MM.1S (cell line): ENCODE results near the gene EP400.

Experiments
- DNase-seq: peaks from one replicate; pipeline ENCODE4 v3.0.0-alpha.2; 2015
- H2AFZ ChIP-seq: fragments of 300-600 bp; sonication (generic); 2 replicates; pipeline ENCODE4 v1.6.0; 2016; ENCODE audit warnings: antibody characterized with exemption, low read length
- H3F3A ChIP-seq: fragments of 300-600 bp; sonication (generic); 2 replicates; pipeline ENCODE4 v1.6.1; 2016; ENCODE audit warnings: mild to moderate bottlenecking, antibody characterized with exemption, low read length, moderate library complexity, mixed read lengths; ENCODE audit not compliant: insufficient read depth
- H3K27ac ChIP-seq: fragments of 300-600 bp; sonication (generic); 2 replicates; pipeline ENCODE4 v1.5.1; 2016; ENCODE audit warnings: mild to moderate bottlenecking, low read length
- H3K27me3 ChIP-seq: fragments of 300-600 bp; sonication (generic); replicated peaks from 2 replicates; pipeline ENCODE4 v1.6.0; 2016; ENCODE audit warnings: low read length; ENCODE audit not compliant: insufficient read depth
- H3K36me3 ChIP-seq: fragments of 300-600 bp; sonication (generic); replicated peaks from 2 replicates; pipeline ENCODE4 v1.6.1; 2016; ENCODE audit warnings: mild to moderate bottlenecking, low read length, mixed read lengths; ENCODE audit not compliant: insufficient read depth
- H3K4me1 ChIP-seq: fragments of 300-600 bp; sonication (generic); 2 replicates; pipeline ENCODE4 v1.6.1; 2016; ENCODE audit warnings: low read length, mixed read lengths
- H3K4me2 ChIP-seq: fragments of 300-600 bp; sonication (generic); 2 replicates; pipeline ENCODE4 v1.6.0; 2016; ENCODE audit warnings: low read depth, low read length
- H3K4me3 ChIP-seq: fragments of 300-600 bp; sonication (generic); 2 replicates; pipeline ENCODE4 v1.5.1; 2016; ENCODE audit warnings: low read length, mixed read lengths
- H3K79me2 ChIP-seq: fragments of 300-600 bp; sonication (generic); 2 replicates; pipeline ENCODE4 v1.6.1; 2016; ENCODE audit warnings: mixed run types, low read length, mixed read lengths
- H3K9ac ChIP-seq: fragments of 300-600 bp; sonication (generic); 2 replicates; pipeline ENCODE4 v1.6.1; 2016; ENCODE audit warnings: low read length, mixed read lengths
- H3K9me2 ChIP-seq: fragments of 300-600 bp; sonication (generic); replicated peaks from 2 replicates; pipeline ENCODE4 v1.6.1; 2016; ENCODE audit warnings: mild to moderate bottlenecking, low read length, mixed read lengths; ENCODE audit not compliant: insufficient read depth
- H3K9me3 ChIP-seq: fragments of 300-600 bp; sonication (generic); replicated peaks from 2 replicates; pipeline ENCODE4 v1.6.1; 2016; ENCODE audit warnings: mild to moderate bottlenecking, low read length, mixed read lengths; ENCODE audit not compliant: insufficient read depth
- H4K20me1 ChIP-seq: fragments of 300-600 bp; sonication (generic); 2 replicates; pipeline ENCODE4 v1.6.1; 2016; ENCODE audit warnings: mild to moderate bottlenecking, low read length, moderate library complexity, mixed read lengths; ENCODE audit not compliant: insufficient read depth
- EZH2 ChIP-seq: fragments of 300-600 bp; sonication (generic); optimal IDR thresholded peaks from 2 replicates; pipeline ENCODE3; 2017; ENCODE audit warnings: low read depth, mild to moderate bottlenecking, antibody characterized with exemption, low read length, mixed read lengths
- EZH2phosphoT487 ChIP-seq: fragments of 300-600 bp; sonication (generic); IDR thresholded peaks from 2 replicates; pipeline ENCODE4 v1.6.1; 2018; ENCODE audit warnings: antibody characterized with exemption, low read length
- TF ChIP-seq, protein P1 (sequence below): fragments of 300-600 bp; sonication (generic); IDR thresholded peaks from 2 replicates; pipeline ENCODE4 v1.5.1; 2016; ENCODE audit warnings: antibody characterized with exemption, low read length, mixed read lengths

The EP400 gene

DNA sequence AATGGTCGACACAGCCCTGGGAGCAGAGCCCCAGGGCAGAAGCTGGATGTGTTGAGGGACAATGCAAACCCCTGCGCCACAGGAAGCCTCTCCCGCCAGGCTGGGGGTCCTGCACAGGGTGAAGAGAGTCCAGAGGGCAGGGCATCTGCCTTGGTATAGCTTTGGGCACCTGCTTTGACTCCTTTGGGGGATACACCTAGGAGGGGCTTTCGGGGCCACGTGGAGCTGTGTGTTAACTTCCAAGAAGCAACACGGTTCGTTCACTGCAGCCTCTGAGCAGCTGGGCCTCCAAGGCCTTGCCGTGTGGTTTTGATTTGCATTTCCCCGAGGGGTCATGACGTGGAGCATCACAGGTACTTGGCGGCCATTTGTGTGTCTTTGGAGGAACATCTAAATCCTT lies 26.5 kb upstream of the EP400 start:
- no peaks in the 10 kb centered on the region for H3K9me3 ChIP-seq
- H4K20me1 ChIP-seq: no peaks in the 10 kb centered on the region
- no peak overlapping the region; the same call in 1 of the 2 replicates for H3K9ac ChIP-seq
- no peaks in the 10 kb centered on the region for H3K79me2 ChIP-seq
- no peak overlapping the region; the same call in 1 of the 2 replicates for H3K4me2 ChIP-seq
- peak overlapping the region; percentile 22; the same call in 1 of the 2 replicates for H3K27ac ChIP-seq
- TF ChIP-seq, protein P1, sequence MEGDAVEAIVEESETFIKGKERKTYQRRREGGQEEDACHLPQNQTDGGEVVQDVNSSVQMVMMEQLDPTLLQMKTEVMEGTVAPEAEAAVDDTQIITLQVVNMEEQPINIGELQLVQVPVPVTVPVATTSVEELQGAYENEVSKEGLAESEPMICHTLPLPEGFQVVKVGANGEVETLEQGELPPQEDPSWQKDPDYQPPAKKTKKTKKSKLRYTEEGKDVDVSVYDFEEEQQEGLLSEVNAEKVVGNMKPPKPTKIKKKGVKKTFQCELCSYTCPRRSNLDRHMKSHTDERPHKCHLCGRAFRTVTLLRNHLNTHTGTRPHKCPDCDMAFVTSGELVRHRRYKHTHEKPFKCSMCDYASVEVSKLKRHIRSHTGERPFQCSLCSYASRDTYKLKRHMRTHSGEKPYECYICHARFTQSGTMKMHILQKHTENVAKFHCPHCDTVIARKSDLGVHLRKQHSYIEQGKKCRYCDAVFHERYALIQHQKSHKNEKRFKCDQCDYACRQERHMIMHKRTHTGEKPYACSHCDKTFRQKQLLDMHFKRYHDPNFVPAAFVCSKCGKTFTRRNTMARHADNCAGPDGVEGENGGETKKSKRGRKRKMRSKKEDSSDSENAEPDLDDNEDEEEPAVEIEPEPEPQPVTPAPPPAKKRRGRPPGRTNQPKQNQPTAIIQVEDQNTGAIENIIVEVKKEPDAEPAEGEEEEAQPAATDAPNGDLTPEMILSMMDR: no peak
- TF ChIP-seq EZH2 (no peak), EZH2phosphoT487 (no peak)
- no peak overlapping the region for H3K4me3 ChIP-seq
- no peaks in the 10 kb centered on the region for H3K9me2 ChIP-seq
- no peaks in the 10 kb centered on the region for H3K27me3 ChIP-seq
- 0 out of 2 replicates have a peak, but pooled peaks cover 6% of the 10 kb centered on the region for H3F3A ChIP-seq
- H2AFZ ChIP-seq: no peak overlapping the region
- H3K4me1 ChIP-seq: peaks cover 5% of the 10 kb centered on the region
- no peaks in the 10 kb centered on the region for H3K36me3 ChIP-seq
- peak; percentile 62 for DNase-seq

DNA sequence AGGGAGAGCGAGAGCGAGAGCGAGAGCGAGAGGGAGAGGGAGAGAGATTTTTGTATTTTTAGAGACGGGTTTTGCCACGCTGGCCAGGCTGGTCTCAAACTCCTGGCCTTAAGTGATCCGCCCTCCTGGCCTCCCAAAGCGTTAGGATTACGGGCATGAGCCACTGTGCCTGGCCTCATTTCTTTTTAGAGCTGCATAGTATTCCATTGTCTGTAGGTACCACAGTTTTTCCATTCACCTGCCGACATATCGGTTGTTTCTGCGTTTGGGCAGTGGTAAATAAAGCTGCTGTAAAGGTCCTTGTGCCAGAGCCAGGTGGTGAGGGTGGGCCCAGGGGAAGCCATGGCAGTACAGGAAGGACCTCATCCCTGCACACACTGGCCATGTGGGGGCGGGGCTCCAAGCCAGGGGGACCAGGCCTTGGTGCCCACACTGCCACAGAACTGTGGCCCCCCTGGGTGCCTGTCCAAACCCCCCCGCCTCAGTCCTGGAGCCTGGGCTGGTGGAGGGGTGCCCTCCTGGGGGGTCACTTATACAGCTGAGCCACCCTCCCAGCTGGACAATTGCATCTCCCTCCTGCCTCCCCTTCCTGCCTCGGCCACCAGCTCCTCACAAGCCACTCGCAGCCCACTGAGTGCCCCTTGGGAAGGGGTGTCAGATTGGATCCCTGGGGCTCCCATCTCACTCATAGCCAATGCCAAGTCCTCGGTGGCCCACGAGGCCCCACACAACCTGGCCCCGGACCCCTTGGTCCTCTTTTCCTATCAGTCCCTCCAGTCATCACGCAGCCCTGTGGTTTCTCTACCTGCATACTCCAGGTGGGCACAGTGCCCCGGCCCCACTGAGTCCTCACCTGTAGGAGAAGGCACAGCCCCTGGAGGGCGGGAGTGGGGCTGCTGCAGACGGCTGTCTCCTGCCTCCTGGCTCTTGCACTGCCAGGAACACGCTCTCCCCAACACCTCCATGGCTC lies 22.3 kb upstream of the EP400 start:
- Histone ChIP-seq H3K27me3 (no peaks in the 10 kb centered on the region), H3K9ac (no peak overlapping the region), H2AFZ (no peak overlapping the region), H3K9me3 (no peaks in the 10 kb centered on the region), H3K4me3 (no peak overlapping the region), H3F3A (0 out of 2 replicates have a peak, but pooled peaks cover 6% of the 10 kb centered on the region), H3K79me2 (peaks cover 16% of the 10 kb centered on the region), H4K20me1 (no peaks in the 10 kb centered on the region), H3K27ac (no peak overlapping the region), H3K36me3 (no peaks in the 10 kb centered on the region), H3K9me2 (no peaks in the 10 kb centered on the region), H3K4me1 (peaks cover 5% of the 10 kb centered on the region), H3K4me2 (no peak overlapping the region)
- DNase-seq: no peak
- TF ChIP-seq EZH2: no peak
- TF ChIP-seq EZH2phosphoT487: no peak
- TF ChIP-seq, protein P1: no peak

DNA sequence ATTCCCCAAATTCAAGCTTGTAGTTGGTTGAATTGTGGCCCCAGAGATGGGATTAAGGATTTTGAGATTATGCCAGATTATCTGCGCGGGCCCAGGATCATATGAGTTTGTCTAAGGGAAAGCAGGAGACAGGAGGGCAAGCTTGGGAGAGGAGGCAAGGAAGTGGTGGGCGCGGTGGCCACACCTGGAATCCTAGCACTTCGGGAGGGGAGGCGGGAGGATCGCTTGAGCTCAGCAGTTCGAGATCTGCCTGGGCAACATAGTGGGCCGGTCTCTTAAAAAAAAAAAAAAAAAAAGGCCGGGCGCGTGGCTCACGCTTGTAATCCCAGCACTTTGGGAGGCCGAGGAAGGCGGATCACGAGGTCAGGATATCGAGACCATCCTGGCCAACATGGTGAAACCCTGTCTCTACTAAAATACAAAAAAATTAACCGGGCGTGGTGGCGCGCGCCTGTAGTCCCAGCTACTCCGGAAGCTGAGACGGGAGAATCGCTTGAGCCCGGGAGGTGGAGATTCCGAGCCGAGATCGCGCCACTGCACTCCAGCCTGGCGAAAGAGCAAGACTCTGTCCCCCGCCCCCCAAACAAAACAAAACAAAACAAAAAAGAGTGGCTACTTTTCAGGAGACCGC lies 21.5 kb upstream of the EP400 start:
- Histone ChIP-seq H2AFZ (peak overlapping the region; percentile 58; the same call in 1 of the 2 replicates), H3K4me2 (peak overlapping the region; percentile 50), H3K4me3 (peak overlapping the region; percentile 62), H3K9me2 (no peaks in the 10 kb centered on the region), H3F3A (0 out of 2 replicates have a peak, but pooled peaks cover 6% of the 10 kb centered on the region), H3K9me3 (no peaks in the 10 kb centered on the region), H3K36me3 (no peaks in the 10 kb centered on the region), H4K20me1 (no peaks in the 10 kb centered on the region), H3K27ac (peak overlapping the region; percentile 16; the same call in 1 of the 2 replicates), H3K27me3 (no peaks in the 10 kb centered on the region), H3K4me1 (peaks cover 1% of the 10 kb centered on the region), H3K79me2 (peaks cover 16% of the 10 kb centered on the region), H3K9ac (peak overlapping the region; percentile 42; the same call in 1 of the 2 replicates)
- DNase-seq: no peak
- TF ChIP-seq, protein P1: no peak
- no peak for TF ChIP-seq EZH2phosphoT487
- TF ChIP-seq EZH2: no peak
